Skeletal muscle cell (primary cell): Measurements from ENCODE around the gene DEDD.

Experiments
- DNase-seq: peaks from one replicate; pipeline ENCODE4 v3.0.0-alpha.2; 2010; ENCODE audit warnings: low read depth
- H3K4me3 ChIP-seq: 2 replicates; pipeline ENCODE4 v1.5.1; 2011; ENCODE audit warnings: low read depth, mild to moderate bottlenecking, control low read depth, low read length, moderate library complexity

The DEDD gene

GRCh38 chr1:161099090-161099802, 33.2 kb downstream of the DEDD start:
- H3K4me3 ChIP-seq = no peak overlapping the region
- no peak for DNase-seq

DNA sequence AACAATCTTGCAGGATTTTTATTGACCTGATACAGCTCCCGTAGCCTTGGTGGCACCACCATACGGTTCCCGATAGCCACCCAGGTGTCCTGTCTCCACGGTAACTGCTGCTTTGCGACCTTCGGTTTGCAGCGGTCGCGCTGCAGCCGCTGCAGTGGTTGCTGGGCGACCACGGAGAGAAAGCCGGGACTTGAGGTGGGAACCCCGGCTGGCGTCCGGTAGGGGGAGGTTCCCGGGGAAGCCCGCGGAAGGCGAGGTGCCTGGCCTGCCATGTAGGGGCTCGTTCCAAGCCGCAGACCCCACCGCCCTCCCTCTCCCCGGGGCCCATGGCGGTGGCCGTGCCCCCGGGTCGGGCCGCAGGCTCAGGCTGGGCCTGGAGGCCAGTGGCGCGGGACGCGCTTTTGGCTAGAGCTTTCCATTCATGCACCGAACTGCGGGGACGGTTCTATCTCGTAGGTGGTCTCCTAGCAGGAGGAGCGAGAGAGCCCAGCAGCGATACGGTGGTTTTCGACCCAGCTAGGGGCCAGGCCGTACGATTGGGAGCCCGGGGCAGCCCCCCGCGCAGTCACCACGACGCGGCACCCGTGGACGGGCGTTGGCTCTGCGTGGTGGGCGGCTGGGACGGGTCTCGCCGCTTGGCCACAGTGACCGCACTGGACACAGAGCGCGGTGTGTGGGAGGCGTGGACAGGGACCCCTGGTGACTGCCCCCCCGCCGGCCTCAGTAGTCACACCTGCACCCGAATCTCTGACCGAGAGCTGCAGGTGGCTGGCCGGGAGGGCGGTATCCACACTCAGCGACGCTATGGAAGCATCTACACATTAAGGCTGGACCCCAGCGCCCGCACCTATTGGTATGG, 34.0 kb downstream of the DEDD start, which contains the start of gene KLHDC9:
TSS of gene KLHDC9 (plus strand) at position 152 of the 859 bp plus-strand sequence. CDS start at position 327, 175 bp downstream.
- peak within 1 kb of the TSS; percentile 57 for H3K4me3 ChIP-seq
- no peak for DNase-seq

GRCh38 chr1:161096530-161096929, 35.9 kb downstream of the DEDD start:
- no peak for DNase-seq
- no peak overlapping the region for H3K4me3 ChIP-seq

- no peak overlapping the region for H3K4me3 ChIP-seq
- no peak for DNase-seq
Observed at GRCh38 chr1:161096015-161096414, 36.5 kb downstream of the DEDD start.

DNA sequence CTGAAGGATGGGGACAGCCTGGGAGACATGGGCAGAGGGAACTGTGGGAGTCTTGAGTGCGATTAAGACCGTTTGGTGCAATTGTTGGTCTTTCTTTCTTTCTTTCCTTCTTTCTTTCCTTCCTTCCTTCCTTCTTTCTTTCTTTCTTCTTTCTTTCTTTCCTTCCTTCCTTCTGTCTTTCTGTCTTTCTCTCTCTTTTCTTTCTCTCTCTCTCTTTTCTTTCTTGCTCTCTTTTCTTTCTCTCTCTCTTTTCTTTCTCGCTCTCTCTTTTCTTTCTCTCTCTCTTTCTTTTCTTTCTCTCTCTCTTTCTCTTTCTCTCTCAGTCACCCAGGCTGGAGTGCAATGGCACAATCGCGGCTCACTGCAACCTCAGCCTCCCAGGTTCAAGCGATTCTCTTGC, 37.2 kb downstream of the DEDD start:
- no peak for DNase-seq

GRCh38 chr1:161094481-161094880, 38.0 kb downstream of the DEDD start:
- no peak for DNase-seq

More for the DNA sequence above, 37.2 kb downstream of the DEDD start:
- H3K4me3 ChIP-seq = no peak overlapping the region

GRCh38 chr1:161092621-161093028, 39.8 kb downstream of the DEDD start:
- no peak for DNase-seq
- H3K4me3 ChIP-seq = no peak overlapping the region

More at GRCh38 chr1:161094481-161094880, 38.0 kb downstream of the DEDD start:
- H3K4me3 ChIP-seq = no peak overlapping the region

- no peak overlapping the region for H3K4me3 ChIP-seq
- no peak for DNase-seq
Observed at GRCh38 chr1:161091796-161092507, 40.5 kb downstream of the DEDD start.

DNA sequence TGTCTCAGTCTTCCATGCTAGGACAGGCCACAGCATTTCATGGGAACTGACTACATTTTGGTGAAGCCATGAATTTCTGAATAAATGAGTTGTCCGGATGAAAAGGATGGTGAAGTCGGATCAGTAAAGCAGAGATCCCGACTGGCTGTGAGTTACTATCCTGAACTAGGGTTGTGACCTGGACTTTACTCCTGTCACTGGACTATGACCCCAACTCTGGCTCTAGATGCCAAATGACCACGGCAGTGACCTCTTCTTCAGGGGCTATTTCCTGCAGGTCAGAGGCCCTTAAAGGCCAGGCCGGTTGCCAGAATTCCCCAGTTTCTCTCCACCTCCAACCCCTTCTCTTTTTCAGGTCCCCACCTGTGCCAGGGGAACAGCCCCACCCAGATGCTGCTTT, 41.4 kb downstream of the DEDD start:
- no peak overlapping the region for H3K4me3 ChIP-seq
- no peak for DNase-seq

DNA sequence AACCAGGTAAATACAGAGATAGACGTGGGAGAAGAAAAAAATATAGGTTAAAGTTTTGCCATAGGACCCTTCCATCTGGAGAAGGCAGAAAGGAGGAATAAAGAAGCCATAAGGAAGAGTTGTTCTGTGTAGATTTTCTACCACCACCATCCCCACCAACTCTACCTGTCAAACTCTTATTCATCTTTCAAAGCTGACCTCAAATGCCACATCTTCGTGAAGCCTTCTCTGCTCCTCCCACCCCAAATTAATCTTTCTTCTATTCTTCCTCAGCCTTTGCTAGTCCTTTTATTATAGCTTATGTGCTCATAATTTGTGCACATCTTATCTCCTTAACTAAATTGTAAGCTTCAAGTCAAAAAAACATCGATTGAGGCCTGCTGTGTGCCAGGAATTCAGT, 41.9 kb downstream of the DEDD start:
- no peak overlapping the region for H3K4me3 ChIP-seq
- no peak for DNase-seq

- no peak for DNase-seq
- no peak overlapping the region for H3K4me3 ChIP-seq
Observed at GRCh38 chr1:161089938-161090337, 42.5 kb downstream of the DEDD start.

- DNase-seq = no peak
- H3K4me3 ChIP-seq = no peak within 1 kb of the TSS
Observed at GRCh38 chr1:161089251-161089924, 43.1 kb downstream of the DEDD start, which contains the start of gene NECTIN4. Gene NECTIN4, minus strand, starts transcription at chr1:161089558. Its CDS starts 262 bp downstream, at chr1:161089296.

- H3K4me3 ChIP-seq = no peak overlapping the region
- DNase-seq = no peak
Observed at GRCh38 chr1:161088587-161089110, 43.8 kb downstream of the DEDD start.

DNA sequence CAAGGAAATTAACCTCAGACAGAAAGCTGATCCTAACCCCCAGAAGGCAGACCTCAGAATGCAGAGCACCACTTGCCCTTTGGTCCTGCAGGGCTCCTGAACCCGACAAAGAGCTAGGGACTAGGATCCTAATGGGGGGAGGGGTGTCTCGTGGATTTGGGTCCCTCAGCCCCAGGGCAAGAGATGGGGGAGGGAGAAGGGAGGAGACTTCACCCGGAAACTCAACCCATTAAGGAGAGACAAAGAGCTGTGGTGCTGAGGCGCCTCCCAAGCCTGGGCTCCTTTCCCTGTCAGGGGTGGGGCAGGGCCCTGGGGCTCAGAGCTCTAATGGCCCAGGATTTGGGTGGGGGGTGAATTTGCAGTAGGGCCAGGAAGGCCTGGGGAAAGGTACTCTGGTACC, 46.0 kb downstream of the DEDD start:
- H3K4me3 ChIP-seq = no peak overlapping the region
- DNase-seq = no peak

GRCh38 chr1:161085165-161085564, 47.3 kb downstream of the DEDD start:
- no peak for DNase-seq
- no peak overlapping the region for H3K4me3 ChIP-seq

- DNase-seq = no peak
- no peak overlapping the region for H3K4me3 ChIP-seq
Observed at GRCh38 chr1:161084597-161084988, 47.9 kb downstream of the DEDD start.

GRCh38 chr1:161083748-161084596, 48.5 kb downstream of the DEDD start:
- H3K4me3 ChIP-seq = no peak overlapping the region
- no peak for DNase-seq

DNA sequence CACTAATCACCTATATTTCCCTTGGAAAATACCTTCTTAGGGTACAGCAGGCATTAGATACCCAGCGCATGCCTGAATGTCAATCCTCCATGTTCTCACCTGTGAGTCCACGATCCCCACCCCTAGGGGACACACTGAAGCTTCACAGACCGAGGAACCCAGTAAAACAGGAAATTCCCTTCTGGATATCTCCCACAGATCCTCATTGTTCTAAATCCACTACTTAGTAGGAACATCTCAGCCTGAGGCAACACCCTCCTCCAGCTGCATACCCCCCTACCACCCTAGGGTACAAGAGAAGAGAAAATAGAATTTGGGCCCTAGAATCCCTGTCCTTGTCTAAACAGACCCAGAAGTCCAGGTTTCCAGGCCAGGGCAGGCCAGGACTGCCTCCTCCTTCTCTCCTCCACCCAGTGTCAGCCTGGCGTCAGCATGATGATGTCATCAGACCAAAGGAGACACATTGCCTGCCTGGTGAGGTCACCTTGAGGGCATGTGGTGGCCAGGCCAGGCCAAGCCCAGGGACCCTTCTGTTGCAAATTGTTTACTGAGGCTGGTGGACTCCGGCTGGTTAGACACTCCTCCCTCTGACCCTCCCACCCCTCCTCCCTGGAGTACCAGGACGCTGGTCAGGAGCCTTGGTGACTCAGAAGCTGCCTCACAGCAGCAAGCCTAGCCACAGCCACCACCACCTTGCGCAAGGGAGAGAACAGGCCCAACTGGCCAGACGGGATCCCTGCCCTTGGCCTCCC, 49.3 kb downstream of the DEDD start:
- peak; percentile 61 for DNase-seq
- H3K4me3 ChIP-seq = no peak overlapping the region
